ENCODE measurements around the gene ETS1.

The ETS1 gene

DNA sequence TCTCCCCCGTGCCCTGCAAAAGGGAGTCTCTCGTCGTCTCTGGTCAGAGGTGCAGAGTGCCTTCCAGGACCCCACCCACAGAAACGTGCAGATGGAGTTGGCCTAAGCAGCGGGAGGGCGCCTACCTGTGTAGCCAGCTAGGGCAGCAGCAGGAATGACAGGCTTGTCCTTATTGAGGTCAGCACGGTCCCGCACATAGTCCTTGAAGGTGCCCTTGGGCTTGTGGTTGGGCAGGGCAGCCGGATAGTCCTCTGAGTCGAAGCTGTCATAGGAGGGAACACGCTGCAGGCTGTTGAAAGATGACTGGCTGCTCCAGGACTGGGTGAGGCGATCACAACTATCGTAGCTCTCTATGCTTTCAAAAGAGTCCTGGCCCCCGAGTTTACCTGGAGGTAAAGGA, 107.3 kb downstream of the ETS1 start:
- no peak for DNase-seq (ENCODE audit: low read depth)

DNA sequence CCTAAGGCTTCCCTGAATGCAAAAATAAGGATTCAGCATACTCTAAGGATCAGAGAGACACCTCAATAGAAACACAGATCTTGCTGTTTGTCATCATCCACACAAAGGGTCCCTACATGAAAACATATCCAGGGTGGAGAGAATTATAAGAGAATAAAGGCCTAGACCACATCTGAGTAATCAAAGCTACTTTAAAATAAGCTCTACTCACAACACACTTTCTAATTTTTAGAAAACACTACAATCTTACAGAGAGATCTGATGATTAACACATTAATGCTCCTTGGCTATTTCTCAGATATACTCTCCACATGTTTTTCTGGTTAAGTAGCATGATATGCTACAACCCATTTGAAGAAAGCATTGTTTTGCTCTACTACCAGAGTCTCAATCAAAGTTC, 108.2 kb downstream of the ETS1 start:
- DNase-seq (ENCODE audit: low read depth) = no peak

DNA sequence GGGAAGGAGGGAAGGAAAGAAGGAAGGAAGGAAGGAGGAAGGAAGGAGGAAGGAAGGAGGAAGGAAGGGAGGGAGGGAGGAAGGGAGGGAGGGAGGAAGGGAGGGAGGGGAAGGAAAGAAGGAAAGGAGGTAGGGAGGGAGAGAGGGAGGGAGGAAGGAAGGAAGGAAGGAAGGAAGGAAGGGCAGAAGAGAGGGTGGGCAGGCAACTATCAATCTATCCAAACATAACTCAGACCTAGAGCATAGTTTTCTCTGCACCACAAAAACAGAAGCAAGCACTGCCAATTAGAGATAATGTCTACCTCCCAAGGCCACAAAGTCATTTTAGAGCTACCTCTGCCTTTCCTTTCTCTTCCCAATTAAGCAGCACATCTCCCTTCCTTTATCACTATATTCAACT, 109.1 kb downstream of the ETS1 start:
- no peak for DNase-seq (ENCODE audit: low read depth)

DNA sequence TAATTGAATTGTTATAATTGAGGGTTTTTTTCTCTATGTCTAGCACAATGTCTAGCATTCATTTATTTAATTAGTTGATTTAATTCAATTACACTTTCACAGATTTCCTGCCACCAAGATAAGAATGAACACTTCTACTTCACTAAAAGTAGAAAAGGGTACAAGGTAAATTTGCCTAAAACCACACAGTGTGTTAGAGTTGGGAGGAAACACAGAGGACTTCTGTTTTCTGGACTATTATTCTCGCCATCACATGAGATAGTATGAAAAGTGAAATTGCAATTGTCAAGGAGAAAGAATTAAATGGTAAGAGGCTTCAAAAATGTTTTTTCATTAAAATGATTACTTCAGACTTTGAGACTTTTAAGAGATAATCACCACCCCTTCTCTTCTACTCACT, 109.5 kb downstream of the ETS1 start:
- DNase-seq (ENCODE audit: low read depth) = no peak

DNA sequence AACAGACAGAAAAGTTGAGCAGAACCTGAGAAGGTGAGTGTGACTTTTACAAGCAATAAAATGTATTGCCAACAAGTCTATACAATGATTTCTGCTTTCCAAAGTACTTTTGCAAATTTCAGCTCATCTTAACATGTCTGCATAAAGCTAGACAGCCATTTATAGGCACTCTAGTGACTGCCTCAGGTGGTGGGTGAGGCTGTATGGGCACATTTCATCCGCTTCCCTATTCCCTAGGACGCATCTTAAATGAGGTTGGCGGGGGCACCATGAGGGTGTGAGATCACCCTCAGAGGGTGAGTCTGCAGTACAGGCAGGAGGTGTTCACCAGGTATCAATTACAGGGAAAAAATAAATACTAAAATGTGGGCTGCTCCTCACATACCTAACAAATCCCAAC, 110.1 kb downstream of the ETS1 start:
- DNase-seq (ENCODE audit: low read depth) = no peak

DNA sequence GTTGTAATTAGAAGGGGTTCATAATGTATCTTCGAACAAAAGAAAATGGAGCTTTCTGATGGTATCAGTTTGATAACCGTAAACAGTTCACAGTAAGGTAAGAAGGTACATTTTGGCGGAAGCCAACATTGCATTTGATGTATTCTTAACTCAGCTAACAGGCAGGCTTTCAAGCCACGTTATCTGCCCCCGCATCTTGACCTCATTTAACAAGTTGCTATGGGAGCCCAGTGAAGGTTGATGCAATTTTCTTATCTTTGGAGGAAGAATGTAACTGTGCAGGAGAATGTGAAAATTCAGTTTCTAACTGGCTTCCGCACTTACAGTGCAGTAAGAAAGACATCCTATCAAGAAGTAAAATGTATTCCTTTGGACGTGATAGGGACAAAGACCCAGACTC, 110.6 kb downstream of the ETS1 start:
- no peak for DNase-seq (ENCODE audit: low read depth)

DNA sequence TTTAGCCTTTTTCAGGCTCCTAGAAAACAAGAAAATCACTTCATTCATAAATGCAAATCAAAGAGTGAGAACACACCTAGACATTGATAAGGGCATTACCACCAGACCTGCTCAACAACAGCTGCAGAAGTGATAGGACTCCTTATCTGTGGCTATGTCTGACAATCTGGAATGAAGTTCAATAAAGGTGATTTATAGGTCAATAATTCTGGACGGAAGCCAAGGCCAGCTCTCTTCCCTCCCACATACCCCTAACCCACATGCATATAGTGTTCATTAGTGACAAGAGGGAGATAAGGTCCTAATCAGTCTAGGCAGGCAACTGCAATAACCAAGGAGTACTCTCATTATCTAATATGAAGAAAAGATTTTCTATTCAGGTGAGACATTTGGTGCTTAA, 111.3 kb downstream of the ETS1 start:
- DNase-seq (ENCODE audit: low read depth) = no peak

DNA sequence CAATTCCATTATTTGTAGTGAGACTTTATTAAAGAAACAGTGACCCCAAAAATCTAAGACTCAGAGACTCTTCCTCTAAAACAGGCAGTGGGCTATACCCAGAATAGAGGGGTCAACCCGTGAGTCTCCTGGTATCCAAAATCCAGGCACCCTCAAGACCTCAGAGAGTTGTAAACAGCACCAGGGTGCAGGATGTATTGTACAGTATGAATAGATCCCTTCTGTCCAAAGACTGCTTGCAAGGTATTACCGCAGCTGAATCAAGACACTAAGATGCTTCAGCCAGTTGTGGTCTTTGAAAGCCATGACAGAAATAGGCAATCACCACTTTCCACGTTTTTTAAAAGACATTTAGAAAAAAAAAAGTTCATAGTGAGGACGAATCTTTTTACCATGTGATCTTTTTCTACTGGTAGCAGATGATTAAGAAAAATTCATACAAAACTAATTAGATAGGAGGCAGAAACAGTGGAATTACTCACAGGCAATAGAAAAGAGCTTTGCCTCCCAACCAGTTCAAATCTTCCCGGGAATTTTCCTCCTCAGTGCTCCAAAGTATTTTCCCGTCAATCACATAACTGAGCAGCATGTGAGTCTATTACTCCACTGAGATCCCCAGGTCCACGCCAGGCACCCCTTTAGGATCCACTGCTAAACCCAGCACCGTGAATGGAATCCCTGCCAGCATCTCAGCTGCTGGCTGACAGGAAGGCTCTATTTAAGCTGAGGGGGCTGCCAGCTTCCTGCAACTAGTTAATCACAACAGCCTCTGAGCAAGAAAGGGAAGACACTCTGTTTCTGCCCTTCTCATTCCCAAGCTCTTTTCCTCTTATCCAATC, 113.1 kb downstream of the ETS1 start:
- no peak for DNase-seq (ENCODE audit: low read depth)

DNA sequence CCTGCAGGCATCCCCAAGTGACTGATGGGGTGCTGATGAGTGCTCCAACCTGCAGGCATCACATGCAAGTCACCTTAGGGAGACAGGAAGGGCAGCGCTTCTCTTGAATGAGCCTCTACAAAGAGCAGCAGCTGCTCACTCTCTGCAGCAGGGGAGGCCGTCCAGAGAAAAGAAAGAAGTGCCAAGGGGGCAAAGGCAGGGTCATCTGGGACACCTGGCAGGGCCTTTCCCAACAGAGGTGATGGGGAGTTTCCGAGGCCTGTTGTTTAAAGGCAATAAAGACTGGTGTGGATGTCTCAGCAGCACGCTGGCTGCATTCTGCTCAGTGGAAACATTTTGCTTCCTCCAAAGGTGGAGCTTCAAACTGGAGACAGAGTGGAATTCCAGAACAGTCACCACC, 113.7 kb downstream of the ETS1 start:
- DNase-seq (ENCODE audit: low read depth) = no peak

DNA sequence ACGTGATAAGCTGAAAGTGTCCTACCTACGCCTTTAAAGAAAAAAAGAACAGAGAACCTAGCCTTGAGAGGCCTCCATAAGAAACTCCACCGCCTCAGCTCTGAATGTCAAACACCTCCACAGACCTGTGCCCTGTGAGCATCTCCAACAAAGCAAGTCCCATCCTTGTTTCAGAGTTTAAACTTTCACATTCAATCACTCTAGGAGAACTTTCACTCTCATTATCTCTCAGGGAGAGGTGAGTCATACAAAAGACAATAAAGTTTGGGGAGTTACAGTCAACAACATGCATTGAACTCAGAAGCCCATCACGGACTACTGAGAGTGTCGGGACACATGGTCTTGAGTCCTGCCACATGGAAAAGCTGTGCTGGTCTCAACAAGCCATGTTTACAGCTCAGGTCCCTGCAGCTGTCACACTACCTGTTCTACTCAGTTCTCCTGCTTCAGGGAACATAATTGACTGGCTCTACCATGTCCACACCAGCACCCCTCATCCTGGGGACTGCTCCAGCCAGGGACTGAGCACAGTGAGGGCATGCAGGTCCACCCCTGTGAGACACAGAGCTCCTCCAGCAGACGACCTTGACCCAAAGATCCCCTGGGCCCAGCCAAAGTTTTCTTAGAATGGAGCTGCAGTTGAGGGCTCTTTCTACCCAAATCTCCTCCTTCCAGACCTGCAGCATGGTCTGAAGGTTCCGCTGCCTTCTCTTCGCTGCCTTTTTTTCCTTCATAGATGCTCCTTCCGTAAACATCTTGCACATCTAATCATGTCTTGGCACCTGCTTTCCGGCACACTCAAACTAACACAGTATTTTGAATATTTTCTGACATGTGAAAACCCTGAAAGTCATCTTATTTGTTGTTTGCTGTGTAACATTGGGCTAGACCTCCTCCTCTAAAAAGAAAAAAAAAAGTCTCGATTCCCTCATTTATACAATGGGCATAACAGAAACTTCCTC, 114.9 kb downstream of the ETS1 start:
- no peak for DNase-seq (ENCODE audit: low read depth)

DNA sequence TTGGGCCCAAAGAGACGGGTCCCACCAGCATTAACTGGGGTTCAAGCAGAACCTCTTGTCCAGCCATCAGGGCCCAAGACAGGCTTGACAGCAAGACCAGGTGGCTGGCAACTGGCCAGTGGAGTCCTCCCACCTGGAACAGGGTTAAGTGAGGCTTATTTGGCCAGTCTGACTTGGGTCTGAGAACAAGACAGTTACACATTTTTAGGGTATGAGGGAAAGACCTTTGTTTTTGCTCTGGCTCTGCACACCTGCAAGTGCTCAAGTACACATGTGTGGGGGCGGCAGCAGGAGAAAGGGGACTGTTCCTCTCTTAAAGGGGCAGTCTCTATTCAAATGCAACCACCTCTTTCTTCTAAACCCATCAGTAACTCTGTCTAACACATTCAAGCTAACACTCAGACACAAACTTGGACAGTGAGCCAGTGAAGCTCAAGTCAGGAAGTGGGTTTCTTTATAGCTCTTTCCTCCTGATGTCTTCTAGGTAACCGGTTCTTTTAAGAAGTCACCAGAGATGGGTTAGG, 116.2 kb downstream of the ETS1 start:
- DNase-seq (ENCODE audit: low read depth) = no peak

DNA sequence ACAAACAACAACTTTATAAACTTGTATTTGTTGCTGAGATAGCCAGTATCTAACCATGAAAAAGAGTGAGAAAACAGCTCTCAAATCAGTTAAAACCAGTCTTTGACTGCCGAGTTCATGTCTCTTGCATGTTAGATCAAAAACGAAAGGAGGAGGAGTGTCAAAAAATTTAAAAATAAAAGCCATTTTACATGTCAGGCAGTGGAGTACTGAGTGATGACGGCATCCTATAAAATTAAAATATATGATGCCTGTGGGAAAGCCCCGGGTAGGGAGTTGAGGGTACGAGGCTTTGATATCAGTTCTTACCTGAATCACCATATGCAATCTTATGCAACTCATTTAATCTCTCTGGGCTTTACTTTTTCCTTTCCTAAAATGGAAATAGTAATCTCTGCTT, 117.3 kb downstream of the ETS1 start:
- no peak for DNase-seq (ENCODE audit: low read depth)

DNA sequence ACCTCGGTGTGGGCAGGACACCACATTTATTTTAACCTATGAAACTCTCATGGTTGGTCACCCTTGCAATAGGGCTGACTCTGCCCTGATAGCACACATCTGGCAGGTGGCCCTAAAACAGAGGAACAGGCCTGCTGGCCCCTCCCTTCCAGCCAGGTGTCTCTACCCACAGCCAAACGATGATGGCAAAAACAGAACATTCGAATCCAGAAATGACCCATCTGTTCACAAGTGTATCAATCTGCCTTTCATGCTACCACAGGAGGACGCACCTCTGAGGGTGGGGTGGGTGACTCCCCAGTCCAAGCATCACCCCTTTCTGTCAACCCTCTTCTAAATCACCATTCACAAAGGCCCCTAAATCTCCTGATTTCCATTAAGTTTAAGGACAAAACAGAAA, 118.1 kb downstream of the ETS1 start:
- DNase-seq (ENCODE audit: low read depth) = no peak

DNA sequence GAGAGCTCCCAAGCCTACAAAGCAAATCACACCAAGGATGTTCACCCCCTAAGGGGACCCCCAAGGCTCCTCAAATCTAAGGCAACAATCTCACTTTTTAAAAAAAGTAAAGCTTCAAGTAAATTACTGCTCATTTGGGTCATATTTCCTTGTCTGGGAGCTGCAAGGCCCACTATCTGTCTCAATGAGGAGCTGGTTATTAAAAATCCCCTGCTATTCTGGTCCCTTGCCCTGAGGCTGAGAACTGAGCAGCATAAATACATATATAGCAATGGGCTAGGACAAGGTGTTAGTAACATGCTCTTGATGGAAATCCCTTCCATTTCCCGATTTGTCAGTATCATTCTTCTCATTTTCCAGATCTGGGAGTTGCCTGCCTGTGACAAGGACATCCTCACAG, 119.2 kb downstream of the ETS1 start:
- no peak for DNase-seq (ENCODE audit: low read depth)

DNA sequence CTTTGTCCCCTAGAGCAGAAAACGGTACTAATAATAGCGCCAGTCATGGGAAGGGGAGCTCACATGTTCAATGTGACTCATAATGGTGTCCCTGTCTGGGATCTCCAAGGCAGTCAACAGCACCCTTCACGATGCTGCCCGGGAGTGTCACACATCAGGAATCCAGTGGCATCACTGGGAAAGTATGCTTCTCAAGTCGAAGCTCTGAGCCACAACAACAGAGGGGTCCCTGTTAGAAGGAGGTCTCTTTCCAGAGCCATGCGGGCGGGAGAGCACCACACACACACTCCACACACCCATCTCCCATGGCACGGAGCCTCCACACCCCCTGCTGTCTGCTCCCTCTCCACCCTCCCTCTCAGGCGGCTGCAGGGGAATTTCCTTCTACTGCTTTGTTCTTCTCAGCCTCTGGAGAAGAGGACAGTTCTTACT, 119.7 kb downstream of the ETS1 start:
- peak; percentile 94 for DNase-seq (ENCODE audit: low read depth)

DNA sequence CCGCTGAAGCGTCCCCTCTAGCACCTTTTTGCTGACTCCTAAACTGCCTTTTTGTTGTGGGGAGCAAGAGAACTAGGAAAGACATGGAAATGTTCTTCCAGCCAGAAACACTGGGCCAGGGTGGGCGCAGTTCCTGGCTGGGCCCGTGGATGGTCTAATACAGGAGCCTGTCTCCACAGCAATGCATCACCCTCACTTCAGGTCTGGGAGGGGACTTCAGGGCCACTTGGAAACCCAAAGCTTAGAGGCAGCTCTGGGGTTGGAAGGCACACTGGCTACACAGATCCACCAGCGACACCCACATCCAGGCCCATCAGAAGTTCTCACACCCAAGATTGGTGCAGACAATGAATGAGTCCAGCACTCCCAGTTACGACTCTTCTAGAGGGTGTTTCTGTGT, 120.3 kb downstream of the ETS1 start:
- no peak for DNase-seq (ENCODE audit: low read depth)

DNA sequence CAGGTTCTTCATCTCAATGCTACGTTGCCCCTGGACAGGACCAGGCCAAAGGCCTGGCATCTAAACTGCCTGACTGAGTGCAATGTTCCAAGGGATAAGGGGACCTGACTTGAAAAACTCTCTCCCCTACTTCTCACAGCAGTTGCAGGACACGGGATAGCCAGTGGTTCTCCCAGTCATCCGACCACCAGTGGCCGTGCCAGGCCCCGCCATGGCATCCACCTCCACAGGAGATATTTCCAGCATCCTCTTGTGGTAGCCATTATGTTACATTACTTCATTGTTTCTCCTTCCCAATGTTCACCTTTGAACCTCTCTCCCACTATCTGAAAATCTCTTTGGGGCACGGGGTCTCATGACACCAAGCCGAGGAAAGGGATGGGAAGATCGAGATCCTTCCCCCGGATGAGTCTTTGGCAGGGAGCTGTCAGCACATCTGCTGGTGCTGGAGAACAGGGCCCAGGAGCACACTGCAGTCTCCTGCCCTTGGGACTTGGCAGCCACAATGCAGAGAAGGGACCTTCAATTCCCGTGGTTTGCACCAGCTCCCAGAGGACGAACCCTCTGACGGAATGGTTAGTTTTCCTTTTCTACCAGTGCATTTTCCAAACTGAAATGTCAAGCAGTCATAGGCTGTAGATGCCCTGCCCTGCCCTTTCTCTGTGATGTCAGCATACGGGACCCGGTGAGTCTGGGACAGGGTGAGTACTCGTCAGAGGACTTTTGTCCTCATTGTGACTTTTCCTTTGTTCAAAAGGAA, 121.2 kb downstream of the ETS1 start:
- DNase-seq (ENCODE audit: low read depth) = no peak

DNA sequence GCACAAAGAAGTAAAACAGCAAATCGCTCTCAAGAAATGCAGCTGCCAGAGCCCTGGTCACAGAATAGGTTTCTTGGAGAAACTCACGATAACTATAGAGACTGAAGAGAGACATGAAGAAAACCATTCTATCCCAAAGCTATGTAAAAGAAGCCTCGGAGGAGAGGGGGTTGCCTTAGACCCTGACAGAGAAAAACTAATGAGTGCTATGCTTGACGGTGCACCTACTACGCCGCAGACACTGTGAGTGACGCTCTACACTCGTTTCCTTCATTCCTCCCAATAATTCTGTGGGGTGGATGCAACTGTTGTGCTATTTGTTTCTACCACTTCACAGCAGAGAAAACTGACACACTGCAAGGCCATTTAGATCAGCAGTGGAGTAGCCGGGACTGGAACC, 121.8 kb downstream of the ETS1 start:
- DNase-seq (ENCODE audit: low read depth) = no peak

DNA sequence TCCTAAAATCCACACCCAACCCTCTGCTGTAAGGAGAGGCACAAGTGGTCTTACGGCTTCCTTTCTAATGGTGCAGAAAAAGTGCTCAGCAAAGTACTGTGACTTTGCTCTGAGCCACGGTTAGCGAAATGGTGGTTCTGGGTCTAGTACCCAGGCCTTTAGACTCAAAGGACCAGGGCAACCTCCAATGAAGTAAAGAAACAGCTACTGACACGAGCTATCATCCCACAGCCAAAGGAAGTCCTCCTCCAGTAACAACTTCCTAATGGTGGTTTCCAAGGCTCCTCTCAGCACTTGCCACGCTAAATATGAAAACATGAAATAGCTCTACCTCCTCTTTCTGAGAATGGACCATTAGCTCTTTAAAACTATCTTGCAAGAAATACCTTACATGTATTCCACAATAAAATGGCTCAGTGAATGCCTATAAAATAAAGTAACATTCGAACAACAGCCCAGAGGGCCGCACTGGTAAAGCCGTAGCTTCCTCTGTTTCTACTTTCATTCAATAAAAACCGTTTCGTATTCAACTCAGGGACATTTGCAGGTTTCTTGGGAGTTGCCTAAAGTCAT, 122.4 kb downstream of the ETS1 start:
- no peak for DNase-seq (ENCODE audit: low read depth)

DNA sequence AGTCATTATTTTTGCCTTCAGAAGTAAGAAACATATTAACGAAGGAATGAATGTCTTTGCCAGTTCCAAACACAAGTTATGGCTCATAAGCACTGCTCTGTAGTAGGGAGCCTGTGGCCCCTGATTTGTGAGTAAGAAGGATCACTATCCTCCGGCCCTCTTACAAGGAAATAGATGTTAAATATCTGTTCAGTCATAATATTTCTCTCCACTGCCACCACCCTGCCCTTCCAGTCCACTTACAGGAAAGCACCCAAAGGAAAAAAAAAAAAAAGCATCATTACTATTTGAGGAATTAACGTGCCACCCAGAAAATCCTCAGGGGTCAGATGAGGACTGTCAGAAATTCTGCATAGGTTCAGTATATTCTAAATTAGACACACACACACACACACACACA, 123.4 kb downstream of the ETS1 start:
- no peak for DNase-seq (ENCODE audit: low read depth)

DNA sequence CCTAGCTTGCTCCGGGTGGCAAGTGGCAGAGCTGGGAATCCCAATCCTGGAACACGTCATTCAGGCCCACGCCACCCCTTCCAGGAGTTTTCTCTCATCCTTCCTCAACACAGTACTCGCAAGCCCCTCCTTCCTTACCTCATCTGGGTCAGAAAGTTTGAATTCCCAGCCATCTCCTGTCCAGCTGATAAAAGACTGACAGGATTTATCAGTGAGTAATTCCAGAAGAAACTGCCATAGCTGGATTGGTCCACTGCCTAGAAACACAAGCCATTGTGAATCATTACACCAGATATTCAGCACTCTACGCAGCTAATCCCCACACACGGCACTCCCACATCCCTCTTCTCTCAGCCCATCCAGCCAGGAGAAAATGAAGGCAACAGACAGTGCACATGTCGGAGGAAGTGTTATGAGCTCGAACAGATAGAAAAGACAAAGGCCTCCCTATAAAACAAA, 124.0 kb downstream of the ETS1 start:
- no peak for DNase-seq (ENCODE audit: low read depth)

DNA sequence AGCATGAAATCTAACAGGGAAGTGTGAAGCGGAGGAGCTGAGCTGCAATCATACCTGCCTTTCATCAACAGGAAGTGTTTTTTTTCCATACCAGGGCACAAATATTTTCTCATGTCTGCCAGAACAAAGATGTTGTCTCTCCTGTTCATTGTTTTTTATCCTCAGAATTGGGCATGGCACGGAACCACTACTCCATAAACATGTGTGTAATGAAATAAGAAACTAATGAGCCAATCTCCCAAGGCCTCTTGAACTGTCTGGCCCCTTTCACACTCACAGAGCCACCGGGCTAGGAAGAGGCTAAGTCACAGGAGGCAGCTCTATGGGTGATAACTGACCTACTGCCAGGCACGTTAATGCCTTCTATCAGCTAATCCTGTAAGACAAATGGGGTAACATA, 124.4 kb downstream of the ETS1 start:
- DNase-seq (ENCODE audit: low read depth) = no peak

Measured in HS-5 (cell line).